Panc1 (cell line): ENCODE data around the gene TULP4. TPM values are rescaled to one million over a fixed set of nuclear protein-coding genes. Genes with fewer than 3 reads are reported as not detected.

Experiments
- ATAC-seq: fragments of 200-7000 bp; cut with Tn5 transposase; 2 replicates; pipeline ENCODE4 v1.9.1; 2020; ENCODE audit warnings: mild to moderate bottlenecking, moderate library complexity
- BruUV-seq: library from RNA; stranded (reverse); fragments of 400-500 nt; replicated peaks from 2 replicates; lab custom pipeline; 2021; lab: Mats Ljungman, UMichigan
- CTCF ChIA-PET: fragments of 300-600 bp; sonication (Branson Sonifier 250); formaldehyde crosslinking; loops from one replicate; lab custom pipeline; 2022; ENCODE audit warnings: antibody characterized with exemption; lab: Charles Lee
- POLR2A ChIA-PET: fragments of 300-600 bp; sonication (Branson Sonifier 250); formaldehyde crosslinking; loops from one replicate; lab custom pipeline; 2022; ENCODE audit warnings: antibody characterized with exemption; lab: Charles Lee
- DNase-seq: peaks from one replicate; pipeline ENCODE4 v3.0.0-alpha.2; 2010; ENCODE audit warnings: low read depth, low spot score
- H3K27ac ChIP-seq: 2 replicates; pipeline ENCODE4 v1.5.1; 2011; ENCODE audit warnings: mild to moderate bottlenecking, low read length, inconsistent platforms
- H3K27me3 ChIP-seq: fragments of 200-500 bp; sonication (Bioruptor generic); 2 replicates; pipeline ENCODE4 v1.6.0; 2014; ENCODE audit warnings: low read length, inconsistent platforms; ENCODE audit not compliant: control insufficient read depth, insufficient read depth
- H3K36me3 ChIP-seq: fragments of 200-500 bp; sonication (Bioruptor generic); 2 replicates; pipeline ENCODE4 v1.5.1; 2014; ENCODE audit warnings: inconsistent platforms, mild to moderate bottlenecking, low read length, moderate library complexity; ENCODE audit not compliant: control insufficient read depth, insufficient read depth
- H3K4me1 ChIP-seq: 2 replicates; pipeline ENCODE4 v1.5.1; 2011; ENCODE audit warnings: inconsistent platforms, mild to moderate bottlenecking, low read length, moderate library complexity; ENCODE audit not compliant: control insufficient read depth, insufficient read depth
- H3K4me3 ChIP-seq, 2 experiments: 2 replicates each; pipeline ENCODE4 v1.5.1; 2011 to 2012; ENCODE audit warnings: low read depth in 2 of 2, low read length in 2 of 2, mild to moderate bottlenecking in 2 of 2, inconsistent platforms in 1 of 2, moderate library complexity in 1 of 2
- H3K9me3 ChIP-seq: fragments of 200-500 bp; sonication (Bioruptor generic); 2 replicates; pipeline ENCODE4 v1.5.1; 2014; ENCODE audit warnings: low read depth, mild to moderate bottlenecking, inconsistent platforms, low read length, moderate library complexity; ENCODE audit not compliant: control insufficient read depth, insufficient read depth
- CTCF ChIP-seq: fragments of 450-650 bp; IDR thresholded peaks from 2 replicates; pipeline ENCODE4 v1.5.1; 2017; ENCODE audit warnings: mild to moderate bottlenecking
- POLR2AphosphoS5 ChIP-seq: IDR thresholded peaks from 2 replicates; pipeline ENCODE4 v1.6.1; 2012; ENCODE audit warnings: mild to moderate bottlenecking, low read depth, low read length, moderate library complexity
- REST ChIP-seq, 2 experiments: IDR thresholded peaks; 2 replicates each; pipeline ENCODE4 v1.6.1; 2011 to 2012; ENCODE audit warnings: low read depth in 2 of 2, control low read depth in 1 of 2, low read length in 1 of 2, mild to moderate bottlenecking in 1 of 2, moderate library complexity in 1 of 2; ENCODE audit not compliant: insufficient read depth in 1 of 2
- SIN3A ChIP-seq: IDR thresholded peaks from 2 replicates; pipeline ENCODE4 v1.6.1; 2012; ENCODE audit warnings: low read depth, mild to moderate bottlenecking, low read length, moderate library complexity, borderline replicate concordance; ENCODE audit not compliant: insufficient read depth
- TCF7L2 ChIP-seq: IDR thresholded peaks from 2 replicates; pipeline ENCODE4 v1.6.1; 2011; ENCODE audit warnings: mild to moderate bottlenecking, low read depth, low read length, inconsistent platforms
- in situ Hi-C: cut with HindIII; loops from 2 replicates; pipeline ENCODE4 v1.10.0; 2016; ENCODE audit warnings: low sequenced_read_pairs, low pct_unique_long_range_greater_than_20kb
- intact Hi-C: fragments of 100-400 bp; cut with micrococcal nuclease; formaldehyde crosslinking; loops from one replicate; pipeline ENCODE4 v1.10.0; 2022; ENCODE audit not compliant: unreplicated experiment
- total RNA-seq: library from RNA; stranded (reverse); gene quantifications from one replicate; pipeline ENCODE4 v1.2.1, GENCODE V29; 2021; ENCODE audit not compliant: unreplicated experiment

Gene TULP4
- total RNA-seq, 1 experiment from 2014 or later: 105 TPM

- Histone ChIP-seq H3K36me3 (no peaks in the 10 kb centered on the region), H3K4me1 (no peaks in the 10 kb centered on the region; the same call in 1 of the 2 replicates), H3K27me3 (no peaks in the 10 kb centered on the region), H3K9me3 (no peaks in the 10 kb centered on the region), H3K27ac (no peak overlapping the region), H3K4me3 (no peak overlapping the region)
- TF ChIP-seq TCF7L2: no peak
- TF ChIP-seq POLR2AphosphoS5: no peak
- TF ChIP-seq REST (IDR thresholded peaks at IDR 0.05; ENCODE audit: insufficient read depth in 1 of 2, low read depth in 2 of 2, low read length in 1 of 2): no peak
- TF ChIP-seq SIN3A: no peak
- no peak for TF ChIP-seq CTCF
- ChIA-PET POLR2A (no interaction called here), CTCF (no interaction called here)
- in situ Hi-C loops (no loop called here), intact Hi-C loops (no loop called here)
- BruUV-seq: no TSS peak
- DNase-seq: no peak
- 0 out of 2 replicates have a peak, but pooled peaks have one; percentile 20 for ATAC-seq
Measured at GRCh38 chr6:158376631-158377081, 64.4 kb downstream of the TULP4 start.

- Histone ChIP-seq H3K4me3 (no peak overlapping the region), H3K27ac (no peak overlapping the region), H3K36me3 (no peaks in the 10 kb centered on the region), H3K9me3 (no peaks in the 10 kb centered on the region), H3K4me1 (no peaks in the 10 kb centered on the region; the same call in 1 of the 2 replicates), H3K27me3 (no peaks in the 10 kb centered on the region)
- DNase-seq (no peak), ATAC-seq (no peak)
- CTCF ChIA-PET: no interaction called here
- TF ChIP-seq CTCF (no peak), SIN3A (no peak), POLR2AphosphoS5 (no peak), REST (IDR thresholded peaks at IDR 0.05; ENCODE audit: insufficient read depth in 1 of 2, low read depth in 2 of 2, low read length in 1 of 2) (no peak), TCF7L2 (no peak)
- intact Hi-C loops (no loop called here), in situ Hi-C loops (no loop called here)
- POLR2A ChIA-PET: no interaction called here
- no TSS peak for BruUV-seq
Measured at GRCh38 chr6:158377860-158378259, 65.6 kb downstream of the TULP4 start.
